Stimulated activated CD4-positive, alpha-beta T cell treated with anti-CD3 and anti-CD28 coated beads, Interleukin-1b, Interleukin-23, amount 100 ng/mL, for 4 hours (primary cell): Measurements from ENCODE around the gene ELMO3.
A peak's percentile ranks its signal among the peaks of the same experiment; 100 is the strongest.

ENCODE experiments used
- DNase-seq, 2 donors: peaks; one replicate each; pipeline ENCODE4 v3.0.0-alpha.2; 2020; ENCODE audit warnings: low read depth in 2 of 2

ELMO3 gene

GRCh38 chr16:67242138-67242730 lies 43.3 kb downstream of the ELMO3 start:
- no peak for DNase-seq

- DNase-seq = no peak
These were observed 44.5 kb downstream of the ELMO3 start for GRCh38 chr16:67243481-67243880.

- DNase-seq = peak; percentile 58 to 64
These were observed 45.7 kb downstream of the ELMO3 start for GRCh38 chr16:67244387-67245185.

GRCh38 chr16:67245186-67245585 lies 46.3 kb downstream of the ELMO3 start:
- no peak for DNase-seq

- DNase-seq = no peak
These were observed 46.7 kb downstream of the ELMO3 start for GRCh38 chr16:67245674-67246080.

- DNase-seq = peak in 1 of 2 donors; percentile 32
These were observed 47.3 kb downstream of the ELMO3 start for GRCh38 chr16:67246081-67246755.

GRCh38 chr16:67246756-67247191 lies 47.8 kb downstream of the ELMO3 start:
- DNase-seq = peak in 1 of 2 donors; percentile 41

- peak; percentile 92 to 98 for DNase-seq
These were observed 48.5 kb downstream of the ELMO3 start, which contains the start of gene FHOD1 for GRCh38 chr16:67247192-67248072. Gene FHOD1, minus strand, starts transcription at chr16:67247481. Its CDS starts 71 bp downstream, at chr16:67247410.

- no peak for DNase-seq
These were observed 49.1 kb downstream of the ELMO3 start for GRCh38 chr16:67248073-67248400.

- peak in 1 of 2 donors; percentile 32 for DNase-seq
These were observed 49.7 kb downstream of the ELMO3 start, which contains the start of gene SLC9A5 for GRCh38 chr16:67248401-67249177. Gene SLC9A5, plus strand, starts transcription at chr16:67248979. Its CDS starts 36 bp downstream, at chr16:67249015.

- DNase-seq = no peak
These were observed 50.5 kb downstream of the ELMO3 start for GRCh38 chr16:67249178-67250044.

- no peak for DNase-seq
These were observed 51.1 kb downstream of the ELMO3 start for GRCh38 chr16:67250045-67250327.

GRCh38 chr16:67252609-67253497 lies 53.9 kb downstream of the ELMO3 start:
- DNase-seq = no peak
